GM23248 (cell line): ENCODE results near the gene TEAD1. TPM values are rescaled to one million over a fixed set of nuclear protein-coding genes. Genes with fewer than 3 reads are reported as not detected.

Source experiments
- DNase-seq: peaks from one replicate; pipeline ENCODE4 v3.0.0-alpha.2; 2015
- H2AFZ ChIP-seq: fragments of 200-600 bp; sonication (generic); 2 replicates; pipeline ENCODE4 v1.6.1; 2016; ENCODE audit warnings: antibody characterized with exemption
- H3F3A ChIP-seq: fragments of 200-600 bp; sonication (generic); 2 replicates; pipeline ENCODE4 v1.6.1; 2016; ENCODE audit warnings: mild to moderate bottlenecking, antibody characterized with exemption, mixed run types; ENCODE audit not compliant: insufficient read depth
- H3K27ac ChIP-seq: fragments of 200-600 bp; sonication (generic); 2 replicates; pipeline ENCODE4 v1.5.1; 2016; ENCODE audit warnings: mild to moderate bottlenecking
- H3K27me3 ChIP-seq: fragments of 200-600 bp; sonication (generic); replicated peaks from 2 replicates; pipeline ENCODE4 v1.6.1; 2016; ENCODE audit warnings: mild to moderate bottlenecking; ENCODE audit not compliant: insufficient read depth
- H3K36me3 ChIP-seq: fragments of 200-600 bp; sonication (generic); 2 replicates; pipeline ENCODE4 v1.6.1; 2016; ENCODE audit warnings: low read depth, mild to moderate bottlenecking
- H3K4me1 ChIP-seq: fragments of 200-600 bp; sonication (generic); 2 replicates; pipeline ENCODE4 v1.6.1; 2016; ENCODE audit warnings: mild to moderate bottlenecking; ENCODE audit not compliant: insufficient read depth
- H3K4me2 ChIP-seq: fragments of 200-600 bp; sonication (generic); one replicate; pipeline ENCODE4 v1.6.1; 2016; ENCODE audit warnings: mild to moderate bottlenecking; ENCODE audit not compliant: unreplicated experiment
- H3K4me3 ChIP-seq: fragments of 200-600 bp; sonication (generic); 2 replicates; pipeline ENCODE4 v1.5.1; 2016; ENCODE audit warnings: mild to moderate bottlenecking
- H3K79me2 ChIP-seq: fragments of 200-600 bp; sonication (generic); 2 replicates; pipeline ENCODE4 v1.6.1; 2016; ENCODE audit warnings: mild to moderate bottlenecking; ENCODE audit not compliant: insufficient read depth
- H3K9ac ChIP-seq: fragments of 200-600 bp; sonication (generic); 2 replicates; pipeline ENCODE4 v1.6.1; 2016; ENCODE audit warnings: mild to moderate bottlenecking
- H3K9me2 ChIP-seq: fragments of 200-600 bp; sonication (generic); 2 replicates; pipeline ENCODE4 v1.6.1; 2016; ENCODE audit warnings: mixed run types, mild to moderate bottlenecking, moderate library complexity; ENCODE audit not compliant: insufficient read depth
- H3K9me3 ChIP-seq: fragments of 200-600 bp; sonication (generic); one replicate; pipeline ENCODE4 v1.6.1; 2017; ENCODE audit warnings: low read depth
- H4K20me1 ChIP-seq: fragments of 200-600 bp; sonication (generic); 2 replicates; pipeline ENCODE4 v1.6.0; 2016; ENCODE audit not compliant: insufficient read depth
- EZH2 ChIP-seq: fragments of 200-600 bp; sonication (generic); IDR thresholded peaks from 2 replicates; pipeline ENCODE4 v1.6.1; 2018; ENCODE audit warnings: antibody characterized with exemption, mild to moderate bottlenecking; ENCODE audit not compliant: insufficient read depth, poor library complexity, severe bottlenecking
- EZH2phosphoT487 ChIP-seq: fragments of 200-600 bp; sonication (generic); IDR thresholded peaks from 2 replicates; pipeline ENCODE4 v1.6.1; 2018; ENCODE audit warnings: antibody characterized with exemption, moderate library complexity, mild to moderate bottlenecking, low read depth; ENCODE audit not compliant: insufficient read depth
- WGBS, 2 experiments: methylation state at CpG; one replicate each; pipeline ENCODE4 v1.1.6; 2015 to 2017; ENCODE audit warnings: low lambda C conversion rate in 2 of 2, low coverage in 1 of 2; ENCODE audit errors: missing lambda C conversion rate in 2 of 2; 5-methylcytosine and 5-hydroxymethylcytosine counted together
- in situ Hi-C: fragments of 300-500 bp; cut with MboI; formaldehyde crosslinking; loops from 2 replicates; pipeline ENCODE4 v1.15.0; 2020
- polyA plus RNA-seq: library from polyadenylated mRNA; unstranded; fragments of >200 nt; fragmentation: Nextera tagmentation; extraction: Ambion mirVana; gene quantifications from 2 replicates; pipeline ENCODE4 v1.2.1, GENCODE V29; 2016
- small RNA-seq: library from RNA; depleted of rRNA; stranded (forward); fragments of <200 nt; gene quantifications from one replicate; pipeline ENCODE3, GENCODE V24; 2014; ENCODE audit warnings: low read depth, low replicate concordance
- total RNA-seq: library from RNA; depleted of rRNA; stranded (reverse); fragments of >200 nt; shearing (Covaris generic); gene quantifications from 2 replicates; pipeline ENCODE4 v1.2.3, GENCODE V29; 2014

The TEAD1 gene
- total and polyA plus RNA-seq, 2 experiments from 2014 or later, result 52.3 to 144 TPM

- no peak for TF ChIP-seq EZH2phosphoT487
- TF ChIP-seq EZH2, result no peak
- Histone ChIP-seq H2AFZ (no peak overlapping the region), H3K79me2 (no peaks in the 10 kb centered on the region), H3K9me2 (no peaks in the 10 kb centered on the region), H4K20me1 (no peaks in the 10 kb centered on the region), H3K36me3 (no peaks in the 10 kb centered on the region), H3F3A (no peaks in the 10 kb centered on the region), H3K9ac (no peak overlapping the region), H3K4me2 (no peak overlapping the region), H3K4me3 (no peak overlapping the region), H3K4me1 (no peaks in the 10 kb centered on the region), H3K27me3 (no peaks in the 10 kb centered on the region; the same call in none of the 2 replicates), H3K27ac (no peak overlapping the region), H3K9me3 (no peaks in the 10 kb centered on the region)
- no peak for DNase-seq
- WGBS, 2 experiments, result 36 to 45% methylated on average over 1 of the region's 1 CpG
- in situ Hi-C loops, result no loop called here
These were observed 317.2 kb downstream of the TEAD1 start for GRCh38 chr11:12991426-12991825.

GRCh38 chr11:12993626-12994025 lies 319.4 kb downstream of the TEAD1 start:
- no peak overlapping the region for H3K27ac ChIP-seq
- H4K20me1 ChIP-seq, result no peaks in the 10 kb centered on the region
- no peaks in the 10 kb centered on the region for H3K79me2 ChIP-seq
- DNase-seq, result no peak
- no peaks in the 10 kb centered on the region for H3K4me1 ChIP-seq
- no peaks in the 10 kb centered on the region for H3F3A ChIP-seq
- peaks cover 4% of the 10 kb centered on the region for H3K27me3 ChIP-seq
- no peak overlapping the region for H3K9ac ChIP-seq
- no peak overlapping the region for H3K4me2 ChIP-seq
- H3K9me3 ChIP-seq, result no peaks in the 10 kb centered on the region
- H3K4me3 ChIP-seq, result no peak overlapping the region
- no peak for TF ChIP-seq EZH2
- TF ChIP-seq EZH2phosphoT487, result no peak
- no peaks in the 10 kb centered on the region for H3K36me3 ChIP-seq
- 52 to 55% methylated on average over 1 of the region's 1 CpG for WGBS, 2 experiments
- no peaks in the 10 kb centered on the region for H3K9me2 ChIP-seq
- H2AFZ ChIP-seq, result no peak overlapping the region
- in situ Hi-C loops, result no loop called here

Small RNA genes within 50 kb of the gene (small RNA-seq; reads per million reads assigned to genes)
- not detected for gene RF00424
